Upper lobe of left lung (tissue), 6 donors: ENCODE measurements around the gene NDUFA11. TPM values are rescaled to one million over a fixed set of nuclear protein-coding genes. Genes with fewer than 3 reads are reported as not detected.

Source experiments
- ATAC-seq, 2 donors: fragments of 200-7000 bp; cut with Tn5 transposase; one replicate each; pipeline ENCODE4 v1.9.1; 2022; ENCODE audit warnings: mild to moderate bottlenecking in 2 of 2, moderate library complexity in 2 of 2; ENCODE audit not compliant: low FRiP score in 2 of 2
- DNase-seq, 2 donors: peaks; one replicate each; pipeline ENCODE4 v3.0.0-alpha.2; 2019 to 2020
- H3K27ac ChIP-seq, 4 donors: fragments of 200-600 bp; sonication (generic); one replicate each; pipeline ENCODE4 v1.5.1; 2016 to 2019
- H3K27me3 ChIP-seq, 4 donors: fragments of 200-600 bp; sonication (generic); one replicate each; pipeline ENCODE4 v1.5.1; 2017 to 2019
- H3K36me3 ChIP-seq, 4 donors: fragments of 200-600 bp; sonication (generic); one replicate each; pipeline ENCODE4 v1.5.1; 2016 to 2019
- H3K4me1 ChIP-seq, 4 donors: fragments of 200-600 bp; sonication (generic); one replicate each; pipeline ENCODE4 v1.5.1; 2018 to 2019
- H3K4me3 ChIP-seq, 4 donors: fragments of 200-600 bp; sonication (generic); one replicate each; pipeline ENCODE4 v1.5.1; 2017 to 2019; ENCODE audit warnings: mild to moderate bottlenecking in 2 of 4, moderate library complexity in 1 of 4
- H3K9me3 ChIP-seq, 4 donors: fragments of 200-600 bp; sonication (generic); one replicate each; pipeline ENCODE4 v1.5.1; 2018 to 2019
- CTCF ChIP-seq, 6 experiments: fragments of 450-650 bp in 4 of 6; fragments of 200-600 bp in 2 of 6; sonication (generic) in 2 of 6; IDR thresholded peaks; one replicate each; pipeline ENCODE4 v1.5.1; 2016 to 2019; ENCODE audit warnings: antibody characterized with exemption in 6 of 6
- EP300 ChIP-seq, 4 donors: sonication (generic); formaldehyde crosslinking; IDR thresholded peaks; one replicate each; pipeline ENCODE4 v1.5.1; 2017; ENCODE audit warnings: antibody characterized with exemption in 4 of 4, control low read depth in 2 of 4
- POLR2A ChIP-seq, 4 donors: fragments of 450-650 bp; IDR thresholded peaks; one replicate each; pipeline ENCODE4 v1.5.1; 2016 to 2017; ENCODE audit warnings: antibody characterized with exemption in 4 of 4, mild to moderate bottlenecking in 2 of 4
- POLR2AphosphoS5 ChIP-seq, 2 donors: sonication (generic); formaldehyde crosslinking; IDR thresholded peaks; one replicate each; pipeline ENCODE4 v1.5.1; 2017; ENCODE audit warnings: antibody characterized with exemption in 2 of 2
- WGBS, 2 donors: methylation state at CpG; one replicate each; pipeline ENCODE4 v1.1.5; 2017 to 2018; 5-methylcytosine and 5-hydroxymethylcytosine counted together
- total RNA-seq, 6 donors: library from RNA; depleted of rRNA in 4 of 6; stranded (reverse); fragments of >200 nt in 4 of 6; gene quantifications; one replicate each; pipeline versions ENCODE4 v1.1.0 to v1.2.1, GENCODE V29; 2016 to 2021
- donor health status: DM: no; HTN: no; CAD: no; lungs with moderate emphysema.
- donor health status: DM: no; HTN: yes; CAD: no; lungs with severe emphysema.

Gene NDUFA11
- total RNA-seq, 6 donors from 2014 or later = 87.3 to 238 (median 157) TPM

- no peaks in the 10 kb centered on the region for H3K27me3 ChIP-seq
- TF ChIP-seq EP300 (IDR thresholded peaks at IDR 0.05) (no peak), POLR2AphosphoS5 (IDR thresholded peaks at IDR 0.05) (no peak), POLR2A (IDR thresholded peaks at IDR 0.05) (no peak), CTCF (IDR thresholded peaks at IDR 0.05) (no peak)
- H3K27ac ChIP-seq = no peak overlapping the region
- peaks cover 33 to 99% (median 98%) of the 10 kb centered on the region in 4 donors for H3K36me3 ChIP-seq
- H3K4me1 ChIP-seq = peaks cover 0 to 4% (median 0%) of the 10 kb centered on the region in 4 donors
- 92 to 93% methylated on average over 12 of the region's 12 CpGs for WGBS, 2 donors
- no peak for ATAC-seq
- no peak overlapping the region for H3K4me3 ChIP-seq
- no peaks in the 10 kb centered on the region for H3K9me3 ChIP-seq
- DNase-seq = no peak
These were observed 18.6 kb upstream of the NDUFA11 start for GRCh38 chr19:5922161-5922545.

- Histone ChIP-seq H3K4me1 (peaks cover 0 to 4% (median 0%) of the 10 kb centered on the region in 4 donors), H3K36me3 (peaks cover 33 to 99% (median 97%) of the 10 kb centered on the region in 4 donors), H3K27me3 (no peaks in the 10 kb centered on the region), H3K4me3 (no peak overlapping the region), H3K9me3 (no peaks in the 10 kb centered on the region), H3K27ac (no peak overlapping the region)
- TF ChIP-seq POLR2AphosphoS5 (IDR thresholded peaks at IDR 0.05) = no peak
- no peak for TF ChIP-seq POLR2A (IDR thresholded peaks at IDR 0.05)
- no peak for TF ChIP-seq CTCF (IDR thresholded peaks at IDR 0.05)
- TF ChIP-seq EP300 (IDR thresholded peaks at IDR 0.05) = no peak
- 87% methylated on average over 21 of the region's 21 CpGs for WGBS, 2 donors
- DNase-seq = no peak
- ATAC-seq = no peak
These were observed 18.0 kb upstream of the NDUFA11 start for GRCh38 chr19:5921516-5922160.

GRCh38 chr19:5918463-5919079, 15.0 kb upstream of the NDUFA11 start:
- ATAC-seq (no peak), DNase-seq (no peak)
- Histone ChIP-seq H3K36me3 (peaks cover 19 to 90% (median 81%) of the 10 kb centered on the region in 4 donors), H3K9me3 (no peaks in the 10 kb centered on the region), H3K27ac (no peak overlapping the region), H3K27me3 (no peaks in the 10 kb centered on the region), H3K4me3 (no peak overlapping the region), H3K4me1 (peaks cover 6 to 21% (median 20%) of the 10 kb centered on the region in 4 donors)
- WGBS, 2 donors = 99 to 100% methylated on average over 3 to 17 of the region's 20 CpGs
- TF ChIP-seq EP300 (IDR thresholded peaks at IDR 0.05) (no peak), POLR2A (IDR thresholded peaks at IDR 0.05) (no peak)

GRCh38 chr19:5917431-5918107, 14.0 kb upstream of the NDUFA11 start:
- no peaks in the 10 kb centered on the region for H3K27me3 ChIP-seq
- no peak overlapping the region for H3K27ac ChIP-seq
- DNase-seq = peak in 1 of 2 donors; percentile 69
- H3K4me3 ChIP-seq = no peak overlapping the region
- H3K9me3 ChIP-seq = no peaks in the 10 kb centered on the region
- ATAC-seq = no peak
- H3K36me3 ChIP-seq = peaks cover 9 to 80% (median 71%) of the 10 kb centered on the region in 4 donors
- peaks cover 6 to 22% (median 20%) of the 10 kb centered on the region in 4 donors for H3K4me1 ChIP-seq
- TF ChIP-seq EP300 (IDR thresholded peaks at IDR 0.05) (no peak), CTCF (IDR thresholded peaks at IDR 0.05) (no peak), POLR2A (IDR thresholded peaks at IDR 0.05) (no peak)
- WGBS, 2 donors = 93 to 96% methylated on average over 29 to 31 of the region's 36 CpGs

- TF ChIP-seq EP300 (IDR thresholded peaks at IDR 0.05) (no peak), CTCF (IDR thresholded peaks at IDR 0.05) (no peak), POLR2AphosphoS5 (IDR thresholded peaks at IDR 0.05) (no peak), POLR2A (IDR thresholded peaks at IDR 0.05) (no peak)
- 68 to 81% methylated on average over 5 to 9 of the region's 14 CpGs for WGBS, 2 donors
- peak in 1 of 2 donors; percentile 62 for DNase-seq
- Histone ChIP-seq H3K4me3 (no peak overlapping the region), H3K27me3 (no peaks in the 10 kb centered on the region), H3K36me3 (peaks cover 0 to 69% (median 59%) of the 10 kb centered on the region in 4 donors), H3K27ac (no peak overlapping the region), H3K9me3 (no peaks in the 10 kb centered on the region), H3K4me1 (peaks cover 6 to 22% (median 20%) of the 10 kb centered on the region in 4 donors)
- ATAC-seq = peak in 1 of 2 donors; percentile 28
These were observed 12.7 kb upstream of the NDUFA11 start for GRCh38 chr19:5916181-5916708.
